MM.1S (cell line): Measurements from ENCODE around the gene EVA1A.

Experiments used
- CTCF ChIP-seq: fragments of 300-600 bp; sonication (generic); IDR thresholded peaks from 2 replicates; pipeline ENCODE4 v1.5.1; 2016; ENCODE audit warnings: antibody characterized with exemption, low read length, mixed read lengths
- EZH2 ChIP-seq: fragments of 300-600 bp; sonication (generic); optimal IDR thresholded peaks from 2 replicates; pipeline ENCODE3; 2017; ENCODE audit warnings: low read depth, mild to moderate bottlenecking, antibody characterized with exemption, low read length, mixed read lengths
- EZH2phosphoT487 ChIP-seq: fragments of 300-600 bp; sonication (generic); IDR thresholded peaks from 2 replicates; pipeline ENCODE4 v1.6.1; 2018; ENCODE audit warnings: antibody characterized with exemption, low read length

- TF ChIP-seq CTCF (no peak), EZH2phosphoT487 (no peak), EZH2 (no peak)
Observed at GRCh38 chr2:75462206-75462605, 98.5 kb downstream of the EVA1A start.
